IPS-20b (cell line): ENCODE results near the gene CCDC34.
"Not testable (repeated sequence)": the region's sequence is repeated elsewhere in the genome, so short reads cannot be mapped to it uniquely, and the experiment has no call there.

Experiments
- H3K27ac ChIP-seq: one replicate; pipeline ENCODE4 v1.5.1; 2013; ENCODE audit warnings: low read length
- H3K27me3 ChIP-seq: 2 replicates; pipeline ENCODE4 v1.6.1; 2013; ENCODE audit warnings: mild to moderate bottlenecking, low read length, inconsistent platforms; ENCODE audit not compliant: insufficient read depth
- H3K36me3 ChIP-seq: 2 replicates; pipeline ENCODE4 v1.6.1; 2013; ENCODE audit warnings: low read depth, mild to moderate bottlenecking, inconsistent platforms, low read length, moderate library complexity; ENCODE audit not compliant: insufficient read depth
- H3K4me1 ChIP-seq: 2 replicates; pipeline ENCODE4 v1.6.1; 2013; ENCODE audit warnings: mild to moderate bottlenecking, control low read depth, inconsistent platforms, low read length, moderate library complexity; ENCODE audit not compliant: insufficient read depth
- H3K4me3 ChIP-seq: 2 replicates; pipeline ENCODE4 v1.5.1; 2013; ENCODE audit warnings: mild to moderate bottlenecking, low read length, inconsistent platforms
- H3K9ac ChIP-seq: 2 replicates; pipeline ENCODE4 v1.6.1; 2013; ENCODE audit warnings: low read depth, mild to moderate bottlenecking, inconsistent platforms, low read length, moderate library complexity
- H3K9me3 ChIP-seq: 2 replicates; pipeline ENCODE4 v1.6.1; 2013; ENCODE audit warnings: mild to moderate bottlenecking, low read depth, low read length, inconsistent platforms; ENCODE audit not compliant: insufficient read depth

CCDC34 gene

DNA sequence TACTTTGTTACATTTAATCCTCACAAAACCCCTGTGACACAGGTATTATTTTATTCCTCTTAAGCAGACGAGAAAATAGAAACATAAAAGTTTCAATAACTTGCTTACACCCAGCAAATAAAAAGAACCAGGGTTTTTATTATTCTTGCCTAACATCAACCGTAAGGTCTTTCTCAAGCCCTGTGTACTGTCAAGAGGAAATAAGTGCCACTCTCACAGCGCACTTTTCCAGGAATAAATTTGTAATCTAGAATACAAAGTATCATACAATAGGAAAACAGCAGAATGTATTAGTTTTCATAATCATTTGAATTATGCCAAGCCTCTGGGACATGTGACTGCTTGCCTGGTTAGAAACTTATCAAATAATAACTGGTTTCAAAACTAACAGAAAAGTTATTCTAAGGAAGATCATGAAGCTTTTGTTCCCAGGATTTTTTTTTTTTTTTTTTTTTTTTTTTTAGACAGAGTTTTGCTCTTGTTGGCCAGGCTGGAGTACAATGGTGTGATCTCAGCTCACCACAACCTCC is 7.4 kb downstream of the CCDC34 start:
- Histone ChIP-seq H3K9me3 (no peaks in the 10 kb centered on the region), H3K4me3 (no peak overlapping the region), H3K27me3 (no peaks in the 10 kb centered on the region), H3K36me3 (no peaks in the 10 kb centered on the region), H3K9ac (no peak overlapping the region), H3K27ac (no peak overlapping the region), H3K4me1 (peaks cover 19% of the 10 kb centered on the region; the same call in 1 of the 2 replicates)

DNA sequence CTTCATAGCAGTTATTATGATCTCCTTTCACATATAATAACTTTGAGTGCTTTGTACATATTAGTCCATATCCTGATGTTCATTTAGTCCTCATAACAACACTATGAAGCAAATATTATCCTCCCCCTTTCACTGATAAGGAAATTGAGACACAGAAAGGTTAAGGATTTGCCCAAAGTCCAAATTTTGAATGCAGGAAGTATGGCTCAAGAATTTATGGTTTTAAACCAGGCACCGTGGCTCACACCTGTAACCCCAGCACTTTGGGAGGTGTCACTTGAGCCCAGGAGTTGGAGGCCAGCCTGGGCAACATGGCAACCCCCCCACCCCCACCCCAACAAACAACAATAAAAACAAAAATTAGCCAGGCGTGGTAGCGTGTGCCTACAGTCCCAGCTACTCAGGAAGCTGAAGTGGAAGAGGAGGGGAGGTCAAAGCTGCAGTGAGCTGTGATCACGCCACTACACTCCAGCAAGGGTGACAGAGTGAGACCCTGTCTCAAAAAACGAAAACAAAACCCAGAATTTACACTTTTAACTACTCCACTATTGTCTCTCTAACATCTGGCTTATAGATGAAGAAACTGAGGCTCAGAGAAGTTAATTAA is 8.6 kb downstream of the CCDC34 start:
- Histone ChIP-seq H3K9ac (no peak overlapping the region), H3K36me3 (peaks cover 5% of the 10 kb centered on the region; the same call in 1 of the 2 replicates), H3K4me3 (no peak overlapping the region), H3K27ac (peak overlapping the region; percentile 2), H3K4me1 (peaks cover 28% of the 10 kb centered on the region; the same call in 1 of the 2 replicates), H3K9me3 (no peaks in the 10 kb centered on the region), H3K27me3 (no peaks in the 10 kb centered on the region)

DNA sequence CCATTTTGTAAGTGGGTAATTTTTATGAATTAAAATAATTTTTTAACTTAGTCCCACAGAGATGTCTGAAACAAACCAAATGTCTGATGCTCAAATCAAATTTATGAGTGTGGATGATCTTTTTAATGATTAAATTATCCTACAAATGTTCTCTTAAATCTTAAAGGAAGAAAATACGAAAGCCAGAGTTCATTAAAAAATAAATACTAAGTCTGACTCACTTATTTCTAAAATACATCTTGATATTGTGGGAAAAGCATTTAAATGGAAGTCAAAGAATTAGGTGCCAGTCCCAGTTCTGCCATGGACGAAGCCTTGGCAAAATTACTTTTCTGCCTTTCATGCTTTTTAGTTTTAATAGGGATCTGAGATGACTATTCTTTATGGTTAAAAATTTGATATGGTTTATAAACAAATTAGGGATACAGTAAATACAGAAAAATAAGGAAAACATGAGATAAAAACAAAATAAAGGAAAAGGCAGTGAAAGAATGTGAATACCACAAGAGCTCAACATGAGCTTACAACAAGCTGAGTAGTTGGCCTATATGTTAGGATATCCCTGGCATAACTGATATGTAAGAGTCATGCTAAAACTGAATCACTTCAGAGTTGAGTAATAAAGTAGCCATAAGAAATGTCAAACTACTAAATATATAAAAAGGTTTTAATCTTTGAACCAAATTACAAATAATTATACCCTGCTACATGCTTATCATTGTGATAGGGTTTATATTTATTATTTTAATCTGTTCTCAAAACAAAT is 9.2 kb downstream of the CCDC34 start:
- no peaks in the 10 kb centered on the region for H3K9me3 ChIP-seq
- H3K9ac ChIP-seq, result no peak overlapping the region
- H3K4me3 ChIP-seq, result no peak overlapping the region
- H3K36me3 ChIP-seq, result peaks cover 5% of the 10 kb centered on the region; the same call in 1 of the 2 replicates
- H3K27ac ChIP-seq, result no peak overlapping the region
- no peaks in the 10 kb centered on the region for H3K27me3 ChIP-seq
- H3K4me1 ChIP-seq, result peaks cover 35% of the 10 kb centered on the region; the same call in 1 of the 2 replicates

DNA sequence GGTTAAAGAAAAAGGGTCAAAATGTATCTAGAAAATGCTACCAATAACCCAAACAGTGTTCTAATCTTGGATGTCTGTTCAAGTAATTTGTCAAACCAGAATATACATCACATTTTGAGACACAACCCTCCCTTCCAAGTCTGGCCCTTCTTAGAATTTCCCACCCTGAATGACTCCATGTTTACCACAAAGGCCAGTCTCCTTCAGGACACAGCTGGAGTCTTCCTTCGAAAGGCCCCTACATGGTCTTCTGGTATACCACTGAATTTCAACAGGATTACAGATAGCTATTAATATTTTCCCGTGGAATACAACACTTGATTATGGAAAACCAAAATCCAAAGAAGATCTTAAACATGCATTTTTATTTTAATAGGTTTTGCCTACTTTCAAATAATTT is 10.2 kb downstream of the CCDC34 start:
- Histone ChIP-seq H3K36me3 (peaks cover 5% of the 10 kb centered on the region; the same call in 1 of the 2 replicates), H3K9me3 (no peaks in the 10 kb centered on the region), H3K27ac (no peak overlapping the region), H3K4me1 (peaks cover 35% of the 10 kb centered on the region; the same call in 1 of the 2 replicates), H3K27me3 (no peaks in the 10 kb centered on the region), H3K4me3 (no peak overlapping the region), H3K9ac (no peak overlapping the region)

DNA sequence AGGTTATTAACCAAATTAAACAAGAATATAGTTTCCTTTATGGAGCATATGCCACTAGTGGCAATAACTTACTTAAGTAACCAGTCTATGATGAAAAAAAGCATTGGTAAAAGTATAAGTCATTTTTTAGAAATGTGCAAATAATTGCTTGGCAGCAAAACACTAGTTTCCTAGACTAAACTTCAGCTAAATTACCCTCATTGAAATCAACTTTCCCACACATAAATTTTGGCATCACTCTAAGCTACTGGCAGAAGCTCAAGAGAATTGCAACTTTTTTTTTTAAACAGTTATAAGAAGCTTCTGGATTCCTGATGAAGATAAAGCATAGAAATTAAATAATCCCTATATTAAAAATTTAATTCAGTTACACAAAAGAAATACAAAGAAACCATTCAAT is 12.5 kb downstream of the CCDC34 start:
- no peaks in the 10 kb centered on the region for H3K9me3 ChIP-seq
- no peak overlapping the region for H3K27ac ChIP-seq
- H3K4me3 ChIP-seq, result no peak overlapping the region
- peaks cover 5% of the 10 kb centered on the region; the same call in 1 of the 2 replicates for H3K36me3 ChIP-seq
- peaks cover 47% of the 10 kb centered on the region for H3K4me1 ChIP-seq
- H3K9ac ChIP-seq, result no peak overlapping the region
- no peaks in the 10 kb centered on the region for H3K27me3 ChIP-seq

DNA sequence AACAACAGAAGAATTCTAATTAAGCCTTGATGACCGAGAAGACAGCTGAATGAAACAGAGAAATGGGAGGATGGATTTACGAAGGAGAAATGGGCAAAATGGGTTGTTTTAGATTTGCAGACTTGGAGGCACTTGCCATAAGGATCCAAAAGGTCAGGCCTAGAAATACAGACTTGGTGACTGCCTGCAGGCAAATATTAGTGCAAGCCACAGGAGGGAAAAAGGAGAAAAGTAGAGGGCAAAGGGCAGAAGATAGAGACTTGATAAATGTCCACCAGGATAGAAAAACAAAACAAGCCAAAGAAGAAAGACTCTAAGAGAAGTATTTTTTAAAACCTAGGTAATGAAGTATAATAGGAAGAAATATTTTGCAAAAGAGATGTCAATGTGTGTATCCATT is 13.1 kb downstream of the CCDC34 start:
- Histone ChIP-seq H3K4me3 (no peak overlapping the region; the same call in 1 of the 2 replicates), H3K27ac (no peak overlapping the region), H3K9me3 (no peaks in the 10 kb centered on the region), H3K36me3 (peaks cover 5% of the 10 kb centered on the region; the same call in 1 of the 2 replicates), H3K27me3 (no peaks in the 10 kb centered on the region), H3K9ac (peak overlapping the region; percentile 26; the same call in 1 of the 2 replicates), H3K4me1 (peaks cover 45% of the 10 kb centered on the region)

DNA sequence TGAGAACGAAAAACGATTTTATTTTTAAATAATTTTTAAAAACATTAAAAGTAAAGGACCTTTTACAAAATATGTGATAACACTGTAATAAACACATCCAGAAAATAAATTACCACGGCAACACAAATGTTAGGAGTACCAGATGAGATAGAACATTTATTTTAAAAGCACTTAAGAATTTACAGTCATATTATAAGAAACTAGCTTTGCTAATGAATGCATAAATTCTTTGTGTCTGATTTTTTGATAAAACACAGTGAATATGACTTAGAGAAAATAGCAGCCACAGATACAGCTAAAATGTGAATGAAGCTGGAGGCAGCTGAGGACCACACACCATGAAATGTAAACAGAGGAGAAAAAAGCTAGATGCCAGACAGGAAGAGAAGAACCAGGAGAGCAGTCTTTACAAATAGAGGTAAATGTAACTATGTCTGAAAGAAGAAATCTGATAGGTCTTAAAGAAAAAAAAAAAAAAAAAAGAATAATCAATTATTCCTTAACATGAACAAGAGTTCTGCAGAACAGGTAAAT is 14.6 kb downstream of the CCDC34 start:
- Histone ChIP-seq H3K27me3 (no peaks in the 10 kb centered on the region), H3K9me3 (no peaks in the 10 kb centered on the region), H3K9ac (peak overlapping the region; percentile 58; the same call in 1 of the 2 replicates), H3K27ac (no peak overlapping the region), H3K4me3 (peak overlapping the region; percentile 35; the same call in 1 of the 2 replicates), H3K36me3 (peaks cover 5% of the 10 kb centered on the region; the same call in 1 of the 2 replicates), H3K4me1 (peaks cover 38% of the 10 kb centered on the region)

DNA sequence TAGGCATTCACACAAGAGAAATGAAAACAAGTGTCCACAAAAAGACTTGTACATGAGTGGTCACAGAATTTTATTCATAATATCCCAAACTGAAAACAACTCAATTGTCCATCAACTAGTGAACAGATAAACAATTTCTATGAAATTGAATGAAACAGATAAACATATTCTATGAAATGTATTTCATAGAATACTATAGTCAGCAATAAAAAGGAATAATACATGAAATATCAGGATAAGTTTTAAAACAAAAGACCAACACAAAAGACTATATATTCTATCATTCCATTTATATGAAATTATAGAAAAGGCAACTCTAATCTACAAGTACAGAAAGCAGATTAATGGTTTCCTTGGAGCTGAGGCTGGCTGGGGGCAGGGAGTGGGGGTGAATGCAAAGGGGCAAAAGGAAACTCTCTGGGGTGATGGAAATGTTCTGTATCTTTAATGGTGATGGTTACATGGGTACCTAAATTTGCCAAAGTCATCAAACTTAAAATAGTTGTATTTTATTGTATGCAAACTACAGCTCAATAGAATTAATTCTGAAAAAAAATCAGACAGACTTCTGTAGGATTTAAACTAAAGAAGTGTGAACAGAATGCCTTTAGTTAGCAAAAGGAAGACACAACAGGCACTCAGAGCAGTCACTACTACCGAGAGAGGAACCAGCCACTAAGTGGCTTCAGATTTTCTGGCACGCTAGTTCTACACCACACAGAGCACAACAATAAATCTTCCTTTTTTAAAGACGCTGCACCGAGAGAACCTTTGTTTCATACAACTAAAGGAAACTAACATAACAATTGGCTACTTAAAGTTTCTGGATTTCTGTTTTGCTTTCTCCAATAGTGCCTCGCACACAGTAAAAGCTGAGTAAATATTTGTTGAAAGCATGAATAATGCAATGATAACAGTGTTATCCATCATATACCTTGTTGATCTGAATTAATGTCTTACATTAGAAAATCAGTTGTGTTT is 15.4 kb downstream of the CCDC34 start:
- H3K4me3 ChIP-seq, result peak overlapping the region; percentile 50
- peaks cover 34% of the 10 kb centered on the region for H3K4me1 ChIP-seq
- peaks cover 5% of the 10 kb centered on the region; the same call in 1 of the 2 replicates for H3K36me3 ChIP-seq
- H3K9ac ChIP-seq, result peak overlapping the region; percentile 62; the same call in 1 of the 2 replicates
- peak overlapping the region; percentile 63 for H3K27ac ChIP-seq
- H3K27me3 ChIP-seq, result no peaks in the 10 kb centered on the region
- H3K9me3 ChIP-seq, result no peaks in the 10 kb centered on the region

DNA sequence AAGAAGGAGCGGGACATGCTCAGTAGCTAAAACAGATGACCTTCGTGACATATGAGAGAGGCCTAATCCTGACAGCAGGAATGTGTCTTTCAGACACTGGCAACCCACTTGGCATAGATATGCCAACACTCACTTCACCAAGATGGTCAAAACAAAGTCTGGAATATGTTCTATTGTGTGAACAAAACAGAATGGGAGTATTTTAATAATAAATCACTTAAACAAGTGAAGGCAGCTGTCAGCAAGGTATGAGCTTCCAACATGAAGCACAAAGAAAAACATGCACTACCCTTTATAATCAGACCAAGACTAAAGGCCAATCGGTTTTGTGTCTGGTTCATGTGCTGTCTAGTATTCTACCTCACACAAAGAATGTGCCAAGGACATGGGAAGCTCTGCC is 23.1 kb downstream of the CCDC34 start:
- Histone ChIP-seq H3K27ac (no peak overlapping the region), H3K36me3 (peaks cover 15% of the 10 kb centered on the region), H3K9me3 (no peaks in the 10 kb centered on the region; the same call in 1 of the 2 replicates), H3K4me3 (no peak overlapping the region), H3K4me1 (no peaks in the 10 kb centered on the region), H3K9ac (no peak overlapping the region), H3K27me3 (no peaks in the 10 kb centered on the region)

DNA sequence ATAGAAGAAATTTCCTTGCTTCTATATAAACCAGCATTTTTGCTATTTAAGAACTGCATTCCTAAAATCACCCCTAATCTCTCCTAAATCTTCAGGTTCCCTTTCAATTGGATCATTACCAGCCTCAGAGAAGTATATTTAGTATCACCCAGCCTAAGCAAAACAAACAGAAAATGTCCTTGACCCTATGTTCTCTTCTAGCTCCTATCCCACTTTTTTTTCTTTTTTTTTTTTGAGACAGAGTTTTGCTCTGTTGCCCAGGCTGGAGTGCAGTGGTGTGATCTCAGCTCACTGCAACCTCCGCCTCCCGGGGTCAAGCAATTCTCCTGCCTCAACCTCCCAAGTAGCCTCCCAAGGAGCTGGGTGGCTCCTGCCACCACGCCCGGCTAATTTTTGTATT is 28.3 kb downstream of the CCDC34 start:
- not testable (repeated sequence) for H3K9me3 ChIP-seq, H3K4me3 ChIP-seq, H3K27me3 ChIP-seq, H3K4me1 ChIP-seq, H3K27ac ChIP-seq, H3K9ac ChIP-seq
- peaks cover 15% of the 10 kb centered on the region for H3K36me3 ChIP-seq

DNA sequence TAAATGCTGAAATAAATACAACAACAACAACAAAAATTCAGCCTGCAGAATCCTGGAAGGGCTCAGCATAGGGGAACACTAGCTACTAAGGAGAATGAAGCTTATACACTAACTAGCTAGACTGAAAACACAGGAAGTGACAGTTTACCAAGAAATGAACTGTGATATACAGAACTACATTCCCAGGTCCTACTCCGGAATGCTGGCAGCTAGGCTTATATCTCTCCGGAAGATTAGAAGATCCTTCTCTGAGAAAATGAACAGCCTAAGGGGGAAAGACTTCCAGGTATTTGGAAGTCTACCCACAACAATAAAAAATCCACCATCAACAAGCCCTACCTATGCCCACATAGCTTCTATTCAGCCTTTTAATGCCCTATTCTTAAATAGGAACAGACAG is 31.0 kb downstream of the CCDC34 start:
- Histone ChIP-seq H3K9me3 (no peaks in the 10 kb centered on the region), H3K27ac (no peak overlapping the region), H3K27me3 (no peaks in the 10 kb centered on the region), H3K36me3 (peaks cover 8% of the 10 kb centered on the region; the same call in 1 of the 2 replicates), H3K4me1 (peaks cover 11% of the 10 kb centered on the region; the same call in 1 of the 2 replicates), H3K4me3 (no peak overlapping the region), H3K9ac (no peak overlapping the region)
